Vagina (tissue), 2 donors: ENCODE data around the gene COL18A1.

Experiments
- POLR2A ChIP-seq, 2 donors: fragments of 450-650 bp; IDR thresholded peaks; one replicate each; pipeline ENCODE4 v1.6.1; 2017; ENCODE audit warnings: antibody characterized with exemption in 2 of 2, mild to moderate bottlenecking in 2 of 2, moderate library complexity in 2 of 2
- TF ChIP-seq, protein P1 (sequence below), 3 experiments: fragments of 450-650 bp in 2 of 3; fragments of 200-600 bp in 1 of 3; sonication (generic) in 1 of 3; IDR thresholded peaks; one replicate each; pipeline ENCODE4 v1.5.1; 2017 to 2019; ENCODE audit warnings: antibody characterized with exemption in 3 of 3, mild to moderate bottlenecking in 2 of 3, moderate library complexity in 2 of 3

DNA sequence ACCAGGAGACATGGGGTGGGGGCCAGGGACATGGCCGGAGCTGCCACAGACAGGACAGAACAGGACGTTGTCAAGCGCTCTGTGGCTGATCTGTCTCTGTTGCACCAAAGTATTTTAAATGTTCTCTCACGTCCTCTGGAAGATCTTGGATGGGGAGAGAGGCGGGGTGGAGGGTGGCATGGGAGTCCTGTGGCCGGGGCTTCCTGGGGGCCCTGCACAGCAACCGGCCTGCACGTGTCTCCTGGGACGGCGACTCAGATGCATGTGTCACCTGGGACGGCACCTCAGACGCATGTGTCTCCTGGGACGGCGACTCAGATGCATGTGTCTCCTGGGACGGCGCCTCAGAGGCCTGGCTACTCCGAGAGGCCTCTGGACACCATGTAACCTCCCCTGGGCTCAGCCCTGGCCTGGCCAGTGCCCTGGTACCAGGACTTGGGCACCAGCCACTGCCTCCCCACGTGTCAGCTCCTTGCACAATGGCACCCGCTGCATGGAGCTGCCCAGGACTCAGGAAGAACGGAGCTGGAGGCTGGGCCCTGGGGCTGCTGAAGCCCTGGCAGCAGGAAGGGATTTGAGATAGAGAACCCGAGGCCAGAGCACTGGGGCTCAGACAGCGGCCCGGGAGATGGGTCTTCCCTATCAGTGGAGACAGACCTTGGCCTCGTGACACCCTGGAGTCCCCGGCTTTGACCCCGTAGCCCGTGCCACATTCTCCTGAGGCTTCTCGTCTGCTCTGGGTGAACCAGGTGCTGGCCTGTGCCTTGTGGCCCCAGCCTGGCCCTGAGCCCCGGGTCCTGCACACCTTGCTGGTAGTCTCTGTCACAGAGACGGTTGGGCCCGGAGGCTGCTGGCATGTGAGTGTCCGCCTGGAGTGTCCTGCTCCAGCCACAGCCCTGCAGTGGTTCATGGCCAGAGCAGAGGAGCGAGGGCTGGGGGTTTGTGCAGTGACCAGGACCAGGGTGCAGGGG is 152.0 kb downstream of the COL18A1 start:
- TF ChIP-seq, protein P1, sequence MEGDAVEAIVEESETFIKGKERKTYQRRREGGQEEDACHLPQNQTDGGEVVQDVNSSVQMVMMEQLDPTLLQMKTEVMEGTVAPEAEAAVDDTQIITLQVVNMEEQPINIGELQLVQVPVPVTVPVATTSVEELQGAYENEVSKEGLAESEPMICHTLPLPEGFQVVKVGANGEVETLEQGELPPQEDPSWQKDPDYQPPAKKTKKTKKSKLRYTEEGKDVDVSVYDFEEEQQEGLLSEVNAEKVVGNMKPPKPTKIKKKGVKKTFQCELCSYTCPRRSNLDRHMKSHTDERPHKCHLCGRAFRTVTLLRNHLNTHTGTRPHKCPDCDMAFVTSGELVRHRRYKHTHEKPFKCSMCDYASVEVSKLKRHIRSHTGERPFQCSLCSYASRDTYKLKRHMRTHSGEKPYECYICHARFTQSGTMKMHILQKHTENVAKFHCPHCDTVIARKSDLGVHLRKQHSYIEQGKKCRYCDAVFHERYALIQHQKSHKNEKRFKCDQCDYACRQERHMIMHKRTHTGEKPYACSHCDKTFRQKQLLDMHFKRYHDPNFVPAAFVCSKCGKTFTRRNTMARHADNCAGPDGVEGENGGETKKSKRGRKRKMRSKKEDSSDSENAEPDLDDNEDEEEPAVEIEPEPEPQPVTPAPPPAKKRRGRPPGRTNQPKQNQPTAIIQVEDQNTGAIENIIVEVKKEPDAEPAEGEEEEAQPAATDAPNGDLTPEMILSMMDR (IDR thresholded peaks at IDR 0.05), result no peak
- no peak for TF ChIP-seq POLR2A (IDR thresholded peaks at IDR 0.05)
